ENCODE measurements around the gene BGLAP. TPM values are rescaled to one million over a fixed set of nuclear protein-coding genes. Genes with fewer than 3 reads are reported as not detected.

BGLAP gene
- total RNA-seq, 4 donors from 2014 or later: 0.29 to 4.2 (median 0.90) TPM; not detected in 1

- H3K27ac ChIP-seq: no peak overlapping the region
- no peaks in the 10 kb centered on the region for H3K27me3 ChIP-seq
- no peaks in the 10 kb centered on the region for H3K4me1 ChIP-seq
- intact Hi-C loops (cut with DNase I; ENCODE audit: low total_unique reads): loop anchor here (5.0 kb wide), 1 partner anchor 141 kb away; no protein-coding TSS in a partner anchor
- no peak for DNase-seq
- no peak overlapping the region for H3K4me3 ChIP-seq
- TF ChIP-seq CTCF (IDR thresholded peaks at IDR 0.05) (no peak), POLR2A (IDR thresholded peaks at IDR 0.05) (no peak)
- no peaks in the 10 kb centered on the region for H3K9me3 ChIP-seq
- no peaks in the 10 kb centered on the region for H3K36me3 ChIP-seq
Observed at GRCh38 chr1:156233426-156234127, 8.4 kb upstream of the BGLAP start.

GRCh38 chr1:156236164-156236563 lies 5.8 kb upstream of the BGLAP start:
- Histone ChIP-seq H3K36me3 (no peaks in the 10 kb centered on the region), H3K27ac (no peak overlapping the region), H3K4me3 (no peak overlapping the region), H3K27me3 (no peaks in the 10 kb centered on the region), H3K4me1 (no peaks in the 10 kb centered on the region), H3K9me3 (no peaks in the 10 kb centered on the region)
- no peak for TF ChIP-seq CTCF (IDR thresholded peaks at IDR 0.05)
- no peak for TF ChIP-seq POLR2A (IDR thresholded peaks at IDR 0.05)
- intact Hi-C loops (cut with DNase I; ENCODE audit: low total_unique reads): no loop called here
- DNase-seq: no peak

- intact Hi-C loops (cut with DNase I; ENCODE audit: low total_unique reads): no loop called here
- TF ChIP-seq POLR2A (IDR thresholded peaks at IDR 0.05): no peak
- TF ChIP-seq CTCF (IDR thresholded peaks at IDR 0.05): no peak
- no peaks in the 10 kb centered on the region for H3K4me1 ChIP-seq
- no peak for DNase-seq
- H3K27me3 ChIP-seq: no peaks in the 10 kb centered on the region
- no peaks in the 10 kb centered on the region for H3K36me3 ChIP-seq
- H3K9me3 ChIP-seq: no peaks in the 10 kb centered on the region
- H3K4me3 ChIP-seq: no peak overlapping the region
- H3K27ac ChIP-seq: no peak overlapping the region
Observed at GRCh38 chr1:156238248-156238647, 3.7 kb upstream of the BGLAP start.

GRCh38 chr1:156241311-156241811 lies 623 bp upstream of the BGLAP start:
- H3K4me1 ChIP-seq: peaks cover 0 to 5% of the 10 kb centered on the region in 2 donors
- no peak for TF ChIP-seq CTCF (IDR thresholded peaks at IDR 0.05)
- no peak for TF ChIP-seq POLR2A (IDR thresholded peaks at IDR 0.05)
- H3K27ac ChIP-seq: no peak overlapping the region
- H3K36me3 ChIP-seq: no peaks in the 10 kb centered on the region
- intact Hi-C loops (cut with DNase I; ENCODE audit: low total_unique reads): no loop called here
- H3K9me3 ChIP-seq: no peaks in the 10 kb centered on the region
- no peak overlapping the region for H3K4me3 ChIP-seq
- DNase-seq: no peak
- peaks cover 0 to 3% of the 10 kb centered on the region in 2 donors for H3K27me3 ChIP-seq

GRCh38 chr1:156242738-156243137 lies 754 bp downstream of the BGLAP start:
- Histone ChIP-seq H3K27me3 (peaks cover 0 to 3% of the 10 kb centered on the region in 2 donors), H3K36me3 (no peaks in the 10 kb centered on the region), H3K4me3 (no peak overlapping the region), H3K9me3 (no peaks in the 10 kb centered on the region), H3K27ac (no peak overlapping the region), H3K4me1 (peaks cover 0 to 5% of the 10 kb centered on the region in 2 donors)
- DNase-seq: no peak
- TF ChIP-seq POLR2A (IDR thresholded peaks at IDR 0.05) (no peak), CTCF (IDR thresholded peaks at IDR 0.05) (no peak)
- intact Hi-C loops (cut with DNase I; ENCODE audit: low total_unique reads): no loop called here

Data from uterus (tissue), 4 donors.